Neuron (in vitro differentiated cells): ENCODE measurements around the gene ANKRD36C.
A peak's percentile ranks its signal among the peaks of the same experiment; 100 is the strongest.
"Not testable (repeated sequence)": the region's sequence is repeated elsewhere in the genome, so short reads cannot be mapped to it uniquely, and the experiment has no call there.

Source experiments
- H2AFZ ChIP-seq: one replicate; pipeline ENCODE4 v1.6.1; 2013; ENCODE audit warnings: low read depth, mild to moderate bottlenecking, inconsistent platforms, low read length, moderate library complexity
- H3K27me3 ChIP-seq: one replicate; pipeline ENCODE4 v1.6.1; 2013; ENCODE audit warnings: low read length; ENCODE audit not compliant: insufficient read depth
- H3K36me3 ChIP-seq: one replicate; pipeline ENCODE4 v1.6.1; 2013; ENCODE audit warnings: low read length; ENCODE audit not compliant: insufficient read depth
- H3K4me1 ChIP-seq: one replicate; pipeline ENCODE4 v1.6.1; 2013; ENCODE audit warnings: low read length; ENCODE audit not compliant: insufficient read depth
- H3K4me3 ChIP-seq: 2 replicates; pipeline ENCODE4 v1.5.1; 2013; ENCODE audit warnings: mild to moderate bottlenecking, low read length, moderate library complexity
- H3K9me3 ChIP-seq: one replicate; pipeline ENCODE4 v1.6.1; 2013; ENCODE audit warnings: low read length

The ANKRD36C gene

DNA sequence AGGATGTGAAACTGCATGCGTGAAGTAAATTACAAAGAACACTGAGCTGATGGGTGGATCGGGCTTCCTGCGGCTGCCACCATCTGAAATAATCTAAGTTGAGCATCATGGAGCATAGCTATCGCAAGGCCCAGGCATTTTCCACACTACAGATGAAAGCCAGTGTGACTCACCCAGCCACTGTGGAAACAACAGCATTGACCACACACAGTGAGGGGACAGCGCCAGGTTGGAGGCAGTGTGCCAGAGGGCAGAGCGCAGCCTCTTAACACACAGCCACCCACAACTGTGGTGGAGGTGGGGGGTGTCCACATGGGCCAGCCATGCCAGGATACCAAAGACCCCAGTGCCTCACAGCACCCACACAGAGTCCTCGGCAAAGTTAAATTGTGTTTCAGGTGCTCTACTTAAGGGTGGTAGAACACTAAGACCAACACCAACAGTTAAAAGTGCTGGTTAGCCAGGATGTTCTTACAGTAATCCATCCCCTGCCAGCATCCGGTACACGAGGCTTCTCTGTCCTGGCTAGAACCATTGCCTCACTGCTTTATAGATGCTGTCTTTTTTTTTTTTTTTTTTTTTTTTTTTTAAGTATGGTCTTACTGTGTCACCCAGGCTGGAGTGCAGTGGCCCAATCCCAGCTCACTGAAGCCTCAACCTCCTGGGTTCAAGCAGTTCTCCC is 28.4 kb upstream of the ANKRD36C start:
- H3K9me3 ChIP-seq, H3K4me1 ChIP-seq: not testable (repeated sequence)

DNA sequence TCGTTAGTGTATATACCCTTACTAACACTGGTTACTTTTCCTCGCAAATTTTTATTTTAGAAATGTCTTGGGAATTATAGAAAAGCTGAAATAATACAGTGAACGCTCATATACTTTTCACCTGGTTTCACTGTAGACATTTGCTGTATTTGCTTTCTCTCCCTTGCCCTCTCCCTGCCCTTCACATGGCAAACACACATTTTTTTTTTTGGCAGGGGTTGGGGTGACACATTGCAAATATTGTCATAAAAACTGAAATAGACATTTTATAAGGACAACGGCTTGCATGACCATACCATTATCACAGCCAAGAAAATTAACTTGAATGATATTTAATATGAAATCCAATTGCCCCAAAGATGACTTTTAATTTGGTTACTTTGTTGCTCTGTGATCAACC is 24.7 kb upstream of the ANKRD36C start:
- H3K9me3 ChIP-seq, H3K4me1 ChIP-seq, H3K4me3 ChIP-seq, H3K27me3 ChIP-seq, H3K36me3 ChIP-seq, H2AFZ ChIP-seq: not testable (repeated sequence)

More for the DNA sequence above, 28.4 kb upstream of the ANKRD36C start:
- not testable (repeated sequence) for H3K4me3 ChIP-seq, H3K27me3 ChIP-seq, H2AFZ ChIP-seq, H3K36me3 ChIP-seq

DNA sequence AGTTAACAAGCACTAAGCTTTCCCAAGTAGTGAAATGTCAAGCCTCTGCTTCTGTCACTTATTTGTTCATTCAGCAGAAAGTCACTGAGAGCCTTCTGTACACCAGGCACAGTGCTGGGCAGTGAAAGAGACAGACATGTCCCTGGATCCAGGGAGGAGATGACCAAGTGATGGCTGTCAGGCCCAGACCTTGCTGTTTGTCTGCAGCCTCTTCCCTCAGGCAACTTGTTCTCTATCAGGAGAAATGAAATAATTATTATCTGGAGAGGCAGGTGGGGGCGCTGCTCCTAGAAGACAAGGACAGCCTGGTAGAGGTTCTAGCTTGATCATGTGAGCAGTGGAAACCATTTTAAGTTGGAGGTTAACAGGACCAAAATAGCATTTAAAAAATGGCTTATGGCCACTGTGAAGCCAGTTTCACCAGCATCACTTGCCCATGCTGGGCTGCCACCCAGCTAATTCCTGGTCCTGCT is 21.2 kb upstream of the ANKRD36C start:
- not testable (repeated sequence) for H3K27me3 ChIP-seq, H3K4me3 ChIP-seq, H3K36me3 ChIP-seq, H3K4me1 ChIP-seq, H3K9me3 ChIP-seq, H2AFZ ChIP-seq

DNA sequence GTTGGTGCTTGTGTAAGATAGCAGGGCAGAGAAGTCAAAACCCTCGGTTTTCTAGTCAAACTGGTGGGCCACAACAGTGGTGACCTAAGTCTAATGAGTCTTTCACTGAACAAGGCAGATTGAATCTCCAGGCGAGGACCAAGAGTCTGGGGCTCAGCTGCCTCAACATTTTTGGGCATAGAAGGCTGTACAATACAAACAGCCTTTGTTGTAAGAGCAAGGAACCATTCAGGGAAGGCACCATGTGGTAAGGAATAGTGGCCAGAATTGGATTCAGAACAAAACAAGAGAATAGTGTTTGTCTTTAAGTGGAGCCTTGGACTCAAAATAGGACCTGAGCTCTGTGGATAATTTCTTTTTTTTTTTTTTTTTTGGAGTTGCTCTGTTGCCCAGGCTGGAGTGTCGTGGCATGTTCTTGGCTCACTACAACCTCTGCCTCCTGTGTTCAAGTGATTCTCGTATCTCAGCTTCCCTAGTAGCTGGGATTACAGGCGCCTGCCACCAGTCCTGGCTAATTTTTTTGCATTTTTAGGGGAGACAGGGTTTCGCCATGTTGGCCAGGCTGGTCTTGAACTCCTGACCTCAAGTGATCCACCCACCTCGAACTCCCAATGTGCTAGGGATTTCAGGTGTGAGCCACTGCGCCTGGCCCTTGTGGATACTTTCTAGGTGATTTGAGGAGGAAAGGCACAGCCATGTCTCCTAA is 20.6 kb upstream of the ANKRD36C start:
- H3K4me3 ChIP-seq, H3K9me3 ChIP-seq: not testable (repeated sequence)

GRCh38 chr2:96011129-96011455 is 19.5 kb upstream of the ANKRD36C start:
- H3K4me3 ChIP-seq = peak overlapping the region; percentile 32
- H2AFZ ChIP-seq, H3K4me1 ChIP-seq, H3K27me3 ChIP-seq, H3K36me3 ChIP-seq, H3K9me3 ChIP-seq: not testable (repeated sequence)

More for the DNA sequence above, 20.6 kb upstream of the ANKRD36C start:
- not testable (repeated sequence) for H2AFZ ChIP-seq, H3K36me3 ChIP-seq, H3K4me1 ChIP-seq, H3K27me3 ChIP-seq

DNA sequence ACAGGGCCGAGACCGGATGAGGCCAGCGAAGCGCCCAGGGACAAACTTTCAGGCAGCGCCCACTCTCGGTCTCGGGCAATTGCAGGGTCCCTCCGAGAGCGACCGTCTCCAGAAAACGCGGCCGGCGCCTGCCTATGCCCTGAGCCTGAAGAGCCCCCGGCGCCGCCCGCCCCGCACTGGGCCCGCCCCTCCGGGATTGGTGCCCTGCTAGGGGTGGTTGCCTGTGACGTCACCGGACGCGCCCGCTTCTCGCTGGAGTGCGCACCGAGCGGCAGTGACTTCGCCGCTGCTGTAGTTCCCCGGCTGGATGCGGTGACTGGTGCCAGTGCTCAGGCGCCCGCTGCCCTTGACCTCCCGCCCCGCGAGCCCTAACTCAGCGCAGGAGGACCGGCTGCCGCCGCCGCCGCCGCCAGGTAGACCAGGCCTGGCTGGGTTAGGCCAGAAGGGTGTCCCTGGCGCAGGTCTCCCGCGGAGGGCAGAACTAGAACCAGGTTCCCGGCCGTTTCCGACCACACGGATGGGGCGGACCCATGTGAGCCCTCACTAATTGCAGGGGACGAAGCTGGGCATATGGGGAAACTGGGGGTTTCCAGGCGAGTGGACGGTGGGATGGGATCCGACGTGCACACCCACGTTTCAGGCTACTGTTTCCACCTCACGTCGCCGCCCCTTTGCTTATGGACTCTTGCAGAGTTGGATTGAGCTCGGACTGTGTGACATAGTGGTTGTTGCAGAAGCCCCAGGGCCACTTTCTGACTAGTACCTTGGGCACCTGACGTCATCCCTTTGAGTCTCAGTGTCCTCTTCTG is 18.9 kb upstream of the ANKRD36C start:
- Histone ChIP-seq H3K4me3 (peak overlapping the region; percentile 43), H2AFZ (peak overlapping the region; percentile 51)
- H3K27me3 ChIP-seq, H3K9me3 ChIP-seq, H3K4me1 ChIP-seq, H3K36me3 ChIP-seq: not testable (repeated sequence)

GRCh38 chr2:96009833-96010232 is 18.2 kb upstream of the ANKRD36C start:
- H3K4me1 ChIP-seq, H3K36me3 ChIP-seq, H3K9me3 ChIP-seq, H3K27me3 ChIP-seq: not testable (repeated sequence)
- peak overlapping the region; percentile 43 for H3K4me3 ChIP-seq
- peak overlapping the region; percentile 51 for H2AFZ ChIP-seq

GRCh38 chr2:96008051-96008450 is 16.4 kb upstream of the ANKRD36C start:
- H3K9me3 ChIP-seq, H3K36me3 ChIP-seq, H2AFZ ChIP-seq, H3K4me3 ChIP-seq, H3K27me3 ChIP-seq, H3K4me1 ChIP-seq: not testable (repeated sequence)

- not testable (repeated sequence) for H3K36me3 ChIP-seq, H3K9me3 ChIP-seq, H2AFZ ChIP-seq, H3K27me3 ChIP-seq, H3K4me1 ChIP-seq, H3K4me3 ChIP-seq
Observed at GRCh38 chr2:96006248-96006647, 14.6 kb upstream of the ANKRD36C start.

DNA sequence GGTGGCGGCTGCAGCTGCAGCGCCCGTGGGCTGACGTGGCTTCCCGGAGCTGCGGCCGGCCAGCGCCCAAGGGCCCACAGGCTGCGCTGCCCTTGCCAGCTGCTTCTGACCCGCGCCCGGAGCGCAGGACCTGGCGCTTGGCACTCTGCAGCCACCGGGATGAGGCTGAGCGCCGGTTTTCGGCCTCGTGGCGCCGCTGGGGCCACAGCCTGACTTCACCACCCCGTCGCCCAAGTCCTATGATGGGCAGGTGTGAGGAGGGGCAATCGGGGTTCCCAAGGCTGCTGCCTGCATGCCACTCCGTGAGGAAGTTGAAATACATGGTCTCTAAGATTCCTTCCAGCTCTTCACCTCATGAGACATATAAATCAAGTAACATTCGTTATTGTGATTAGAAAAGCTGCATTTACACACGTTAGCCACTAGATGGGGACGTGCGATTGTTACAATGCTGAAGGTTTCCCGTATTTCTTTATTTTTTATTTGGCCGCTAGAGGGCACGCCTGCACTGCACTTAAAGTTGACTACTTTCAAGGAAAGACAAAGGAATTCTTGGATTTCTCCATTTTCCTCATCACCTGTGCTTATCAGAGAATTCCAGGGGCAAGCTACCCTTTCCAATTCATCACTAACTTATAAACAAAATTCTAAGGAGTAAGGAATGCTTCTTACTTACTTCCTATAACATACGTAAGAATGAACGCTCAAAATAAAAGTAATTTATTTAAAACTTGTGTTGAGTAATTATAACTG is 1.1 kb upstream of the ANKRD36C start:
- H3K9me3 ChIP-seq, H3K4me1 ChIP-seq, H3K27me3 ChIP-seq, H3K36me3 ChIP-seq: not testable (repeated sequence)
- Histone ChIP-seq H3K4me3 (peak overlapping the region; percentile 79), H2AFZ (peak overlapping the region; percentile 99)

GRCh38 chr2:95992102-95992501 is 478 bp upstream of the ANKRD36C start:
- H3K9me3 ChIP-seq, H3K27me3 ChIP-seq, H3K4me1 ChIP-seq, H3K36me3 ChIP-seq: not testable (repeated sequence)
- H2AFZ ChIP-seq = peak overlapping the region; percentile 99
- peak overlapping the region; percentile 79 for H3K4me3 ChIP-seq

DNA sequence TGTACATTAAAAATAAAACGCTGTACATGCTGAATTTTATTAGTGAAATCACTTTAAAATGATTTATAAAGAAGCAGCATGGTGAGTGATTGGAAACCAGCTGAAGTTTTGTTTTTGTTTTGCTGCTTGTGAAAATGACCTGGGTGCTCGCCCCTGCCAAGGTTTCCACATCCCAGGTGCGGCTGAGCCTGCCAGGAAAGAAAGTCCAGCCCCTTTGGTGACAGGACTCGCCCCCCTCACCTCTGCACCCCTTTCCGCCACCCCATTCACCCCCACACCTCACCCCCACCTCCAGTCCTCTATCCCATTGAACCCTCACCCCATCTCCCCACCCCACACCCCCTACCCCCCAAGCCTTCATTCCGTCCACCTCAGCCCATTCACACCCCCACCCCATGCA is 740 bp downstream of the ANKRD36C start:
- not testable (repeated sequence) for H2AFZ ChIP-seq, H3K9me3 ChIP-seq, H3K36me3 ChIP-seq, H3K27me3 ChIP-seq, H3K4me1 ChIP-seq
- H3K4me3 ChIP-seq = peak overlapping the region; percentile 45

- H3K4me3 ChIP-seq, H3K36me3 ChIP-seq, H3K27me3 ChIP-seq, H3K9me3 ChIP-seq, H2AFZ ChIP-seq, H3K4me1 ChIP-seq: not testable (repeated sequence)
Observed at GRCh38 chr2:95951662-95952061, 40.0 kb downstream of the ANKRD36C start.
